OCI-LY7 (cell line): ENCODE data around the gene PPL. TPM values are rescaled to one million over a fixed set of nuclear protein-coding genes. Genes with fewer than 3 reads are reported as not detected.

ENCODE experiments used
- BruUV-seq: library from RNA; stranded (reverse); fragments of 400-500 nt; replicated peaks from 2 replicates; lab custom pipeline; 2021; lab: Mats Ljungman, UMichigan
- CTCF ChIA-PET: fragments of 300-600 bp; sonication (Branson Sonifier 250); formaldehyde crosslinking; loops from one replicate; lab custom pipeline; 2022; ENCODE audit warnings: antibody characterized with exemption; ENCODE audit not compliant: unreplicated experiment; lab: Charles Lee
- POLR2A ChIA-PET: fragments of 300-600 bp; sonication (Branson Sonifier 250); formaldehyde crosslinking; loops from one replicate; lab custom pipeline; 2022; ENCODE audit warnings: antibody characterized with exemption; lab: Charles Lee
- DNase-seq: peaks from one replicate; pipeline ENCODE4 v3.0.0-alpha.2; 2015; ENCODE audit warnings: low spot score
- H2AFZ ChIP-seq: fragments of 200-600 bp; sonication (generic), shearing (Covaris generic); 2 replicates; pipeline ENCODE4 v1.6.1; 2014; ENCODE audit warnings: mild to moderate bottlenecking, antibody characterized with exemption, low read length, moderate library complexity
- H3K27ac ChIP-seq: fragments of 200-600 bp; sonication (generic); 2 replicates; pipeline ENCODE4 v1.5.1; 2014; ENCODE audit warnings: mixed run types, low read depth, mild to moderate bottlenecking, moderate library complexity, low read length, inconsistent platforms; ENCODE audit not compliant: poor library complexity, severe bottlenecking
- H3K36me3 ChIP-seq: fragments of 200-600 bp; sonication (generic); 2 replicates; pipeline ENCODE4 v1.6.1; 2014; ENCODE audit warnings: mild to moderate bottlenecking, antibody characterized with exemption, low read length, moderate library complexity, mixed read lengths; ENCODE audit not compliant: insufficient read depth
- H3K4me1 ChIP-seq: fragments of 200-600 bp; sonication (generic); 2 replicates; pipeline ENCODE4 v1.5.1; 2014; ENCODE audit warnings: mild to moderate bottlenecking, low read length; ENCODE audit not compliant: insufficient read depth, poor library complexity, severe bottlenecking
- H3K4me2 ChIP-seq: fragments of 200-600 bp; sonication (generic); 2 replicates; pipeline ENCODE4 v1.6.1; 2014; ENCODE audit warnings: mild to moderate bottlenecking, low read length
- H3K4me3 ChIP-seq: fragments of 200-600 bp; sonication (generic); 2 replicates; pipeline ENCODE4 v1.5.1; 2014; ENCODE audit warnings: mild to moderate bottlenecking, low read depth, low read length; ENCODE audit not compliant: poor library complexity, severe bottlenecking
- H3K79me2 ChIP-seq: fragments of 200-600 bp; sonication (generic); 2 replicates; pipeline ENCODE4 v1.6.1; 2016; ENCODE audit warnings: low read depth, mild to moderate bottlenecking, low read length, moderate library complexity, mixed read lengths; ENCODE audit not compliant: insufficient read depth
- H3K9me2 ChIP-seq: fragments of 200-600 bp; sonication (generic); 2 replicates; pipeline ENCODE4 v1.6.1; 2016; ENCODE audit warnings: mild to moderate bottlenecking, low read length, mixed read lengths; ENCODE audit not compliant: insufficient read depth
- H3K9me3 ChIP-seq: fragments of 200-600 bp; sonication (generic); 2 replicates; pipeline ENCODE4 v1.6.1; 2014; ENCODE audit warnings: mild to moderate bottlenecking, mixed run types, low read length, mixed read lengths
- H4K20me1 ChIP-seq: fragments of 200-600 bp; sonication (generic); 2 replicates; pipeline ENCODE4 v1.6.1; 2014; ENCODE audit warnings: mild to moderate bottlenecking, antibody characterized with exemption, low read length, moderate library complexity, mixed read lengths; ENCODE audit not compliant: insufficient read depth
- CTCF ChIP-seq: fragments of 200-600 bp; sonication (generic); conservative IDR thresholded peaks from 2 replicates; pipeline ENCODE4 v1.5.1; 2014; ENCODE audit warnings: mild to moderate bottlenecking, antibody characterized with exemption, low read length, moderate library complexity, mixed read lengths
- EZH2phosphoT487 ChIP-seq: fragments of 200-600 bp; sonication (generic); IDR thresholded peaks from 2 replicates; pipeline ENCODE4 v1.6.1; 2018; ENCODE audit warnings: low read depth, borderline replicate concordance, mild to moderate bottlenecking, mixed run types, antibody characterized with exemption, low read length, moderate library complexity, mixed read lengths
- intact Hi-C: fragments of 100-400 bp; cut with micrococcal nuclease; formaldehyde crosslinking; loops from one replicate; pipeline ENCODE4 v1.10.0; 2022; ENCODE audit not compliant: unreplicated experiment
- total RNA-seq, 2 experiments: library from RNA; depleted of rRNA in 1 of 2; stranded (reverse); fragments of >200 nt in 1 of 2; shearing (Covaris generic) in 1 of 2; gene quantifications; 2 replicates each; pipeline ENCODE4 v1.2.3, GENCODE V29; 2014 to 2022

PPL gene
- total RNA-seq, 2 experiments from 2014 or later: not detected

GRCh38 chr16:4866586-4866985, 70.4 kb downstream of the PPL start:
- intact Hi-C loops: no loop called here
- H3K9me2 ChIP-seq: no peaks in the 10 kb centered on the region
- no peak overlapping the region for H3K27ac ChIP-seq
- peaks cover 90% of the 10 kb centered on the region for H3K36me3 ChIP-seq
- peaks cover 57% of the 10 kb centered on the region; the same call in 1 of the 2 replicates for H3K79me2 ChIP-seq
- POLR2A ChIA-PET: no interaction called here
- H3K9me3 ChIP-seq: no peaks in the 10 kb centered on the region
- BruUV-seq: no TSS peak
- no peaks in the 10 kb centered on the region for H3K4me1 ChIP-seq
- DNase-seq: no peak
- no peak overlapping the region for H2AFZ ChIP-seq
- CTCF ChIA-PET: no interaction called here
- H3K4me2 ChIP-seq: no peak overlapping the region
- TF ChIP-seq CTCF (no peak), EZH2phosphoT487 (no peak)
- H4K20me1 ChIP-seq: peaks cover 5% of the 10 kb centered on the region; the same call in 1 of the 2 replicates
- H3K4me3 ChIP-seq: no peak overlapping the region

GRCh38 chr16:4865231-4865860, 71.6 kb downstream of the PPL start:
- H2AFZ ChIP-seq: no peak overlapping the region
- intact Hi-C loops: no loop called here
- no peaks in the 10 kb centered on the region for H3K4me1 ChIP-seq
- no peak overlapping the region for H3K27ac ChIP-seq
- BruUV-seq: no TSS peak
- no peak overlapping the region for H3K4me3 ChIP-seq
- POLR2A ChIA-PET: interaction anchor here (0.5 kb wide), 1 partner anchor 157 kb away, joined by 3 read pairs; no protein-coding TSS in a partner anchor
- no peak for DNase-seq
- peaks cover 57% of the 10 kb centered on the region; the same call in 1 of the 2 replicates for H3K79me2 ChIP-seq
- peaks cover 91% of the 10 kb centered on the region for H3K36me3 ChIP-seq
- CTCF ChIA-PET: no interaction called here
- H3K4me2 ChIP-seq: no peak overlapping the region
- no peaks in the 10 kb centered on the region for H3K9me2 ChIP-seq
- TF ChIP-seq EZH2phosphoT487 (no peak), CTCF (no peak)
- H4K20me1 ChIP-seq: peaks cover 5% of the 10 kb centered on the region; the same call in 1 of the 2 replicates
- H3K9me3 ChIP-seq: no peaks in the 10 kb centered on the region

GRCh38 chr16:4864728-4865127, 72.2 kb downstream of the PPL start:
- Histone ChIP-seq H3K4me2 (no peak overlapping the region), H3K9me3 (no peaks in the 10 kb centered on the region), H3K27ac (no peak overlapping the region), H3K36me3 (peaks cover 91% of the 10 kb centered on the region), H3K79me2 (peaks cover 57% of the 10 kb centered on the region; the same call in 1 of the 2 replicates), H3K4me3 (no peak overlapping the region), H4K20me1 (peaks cover 5% of the 10 kb centered on the region; the same call in 1 of the 2 replicates), H2AFZ (no peak overlapping the region), H3K4me1 (no peaks in the 10 kb centered on the region), H3K9me2 (no peaks in the 10 kb centered on the region)
- BruUV-seq: no TSS peak
- ChIA-PET POLR2A (no interaction called here), CTCF (no interaction called here)
- no peak for DNase-seq
- TF ChIP-seq EZH2phosphoT487 (no peak), CTCF (no peak)
- intact Hi-C loops: no loop called here
